GM23338 (cell line): ENCODE results near the gene RMC1. TPM values are rescaled to one million over a fixed set of nuclear protein-coding genes. Genes with fewer than 3 reads are reported as not detected.

ENCODE experiments used
- ATAC-seq: fragments of 200-7000 bp; cut with Tn5 transposase; 3 replicates; pipeline ENCODE4 v1.9.1; 2020
- DNase-seq: peaks from one replicate; pipeline ENCODE4 v3.0.0-alpha.2; 2015; ENCODE audit warnings: low spot score
- H2AFZ ChIP-seq: fragments of 200-600 bp; sonication (generic); 2 replicates; pipeline ENCODE4 v1.8.0; 2016; ENCODE audit warnings: antibody characterized with exemption, mild to moderate bottlenecking, moderate library complexity
- H3F3A ChIP-seq: fragments of 200-600 bp; sonication (generic); replicated peaks from 2 replicates; pipeline ENCODE4 v1.8.0; 2017; ENCODE audit warnings: antibody characterized with exemption, mixed run types, low read depth
- H3K27ac ChIP-seq: fragments of 200-600 bp; sonication (generic); 2 replicates; pipeline ENCODE4 v1.6.1; 2016; ENCODE audit warnings: low read depth
- H3K27me3 ChIP-seq: fragments of 200-600 bp; sonication (generic); 2 replicates; pipeline ENCODE4 v1.8.0; 2016; ENCODE audit warnings: mild to moderate bottlenecking, mixed run types, moderate library complexity; ENCODE audit not compliant: insufficient read depth
- H3K36me3 ChIP-seq: fragments of 200-600 bp; sonication (generic); 2 replicates; pipeline ENCODE4 v1.8.0; 2016; ENCODE audit warnings: mild to moderate bottlenecking; ENCODE audit not compliant: insufficient read depth
- H3K4me1 ChIP-seq: fragments of 200-600 bp; sonication (generic); 2 replicates; pipeline ENCODE4 v1.8.0; 2016; ENCODE audit warnings: mild to moderate bottlenecking, moderate library complexity; ENCODE audit not compliant: insufficient read depth
- H3K4me2 ChIP-seq: fragments of 200-600 bp; sonication (generic); 2 replicates; pipeline ENCODE4 v1.7.1; 2017; ENCODE audit warnings: mixed run types
- H3K4me3 ChIP-seq: fragments of 200-600 bp; sonication (generic); 2 replicates; pipeline ENCODE4 v1.6.1; 2016; ENCODE audit warnings: mixed run types
- H3K79me2 ChIP-seq: fragments of 200-600 bp; sonication (generic); replicated peaks from 2 replicates; pipeline ENCODE4 v1.8.0; 2017; ENCODE audit warnings: mild to moderate bottlenecking; ENCODE audit not compliant: insufficient read depth
- H3K9me2 ChIP-seq: fragments of 200-600 bp; sonication (generic); 2 replicates; pipeline ENCODE4 v1.8.0; 2017; ENCODE audit not compliant: insufficient read depth
- H4K20me1 ChIP-seq: fragments of 200-600 bp; sonication (generic); replicated peaks from 2 replicates; pipeline ENCODE4 v1.8.0; 2017; ENCODE audit warnings: mild to moderate bottlenecking; ENCODE audit not compliant: insufficient read depth
- H3K27ac Mint-ChIP-seq: 2 replicates; pipeline ENCODE4 v1.8.0; 2020; ENCODE audit warnings: inconsistent platforms, mild to moderate bottlenecking, moderate library complexity, mixed read lengths
- H3K27me3 Mint-ChIP-seq: 3 replicates; pipeline ENCODE4 v1.8.0; 2022; ENCODE audit warnings: low read depth, mild to moderate bottlenecking, moderate library complexity, mixed read lengths, inconsistent platforms; ENCODE audit not compliant: insufficient read depth, poor library complexity
- H3K36me3 Mint-ChIP-seq: 3 replicates; pipeline ENCODE4 v1.8.0; 2021; ENCODE audit warnings: low read depth, mild to moderate bottlenecking, inconsistent platforms, moderate library complexity, mixed read lengths
- H3K4me1 Mint-ChIP-seq: 3 replicates; pipeline ENCODE4 v1.8.0; 2020; ENCODE audit warnings: mild to moderate bottlenecking, inconsistent platforms, mixed read lengths
- H3K4me3 Mint-ChIP-seq: 3 replicates; pipeline ENCODE4 v1.8.0; 2021; ENCODE audit warnings: moderate library complexity, mild to moderate bottlenecking, inconsistent platforms, mixed read lengths
- H3K9me3 Mint-ChIP-seq: 3 replicates; pipeline ENCODE4 v1.8.0; 2020; ENCODE audit warnings: moderate library complexity, mild to moderate bottlenecking, inconsistent platforms, mixed read lengths
- CREB1 ChIP-seq: fragments of 250-450 bp; sonication (Bioruptor Pico); IDR thresholded peaks from 2 replicates; pipeline ENCODE4 v1.5.0; 2020; ENCODE audit warnings: low read depth, mild to moderate bottlenecking, moderate library complexity
- CTCF ChIP-seq, 2 experiments: fragments of 200-600 bp in 1 of 2; sonication (generic) in 1 of 2; conservative IDR thresholded peaks; 2 replicates each; pipeline versions ENCODE4 v1.5.1 to v1.6.1; 2016 to 2017; ENCODE audit warnings: antibody characterized with exemption in 2 of 2, low read depth in 2 of 2, mild to moderate bottlenecking in 2 of 2, moderate library complexity in 1 of 2
- POLR2AphosphoS5 ChIP-seq: IDR thresholded peaks from 2 replicates; pipeline ENCODE4 v1.6.1; 2016; ENCODE audit warnings: antibody characterized with exemption, low read depth
- REST ChIP-seq: IDR thresholded peaks from one replicate; pipeline ENCODE4 v1.6.1; 2018; ENCODE audit warnings: antibody characterized with exemption; ENCODE audit not compliant: unreplicated experiment
- ZNF114 ChIP-seq: fragments of 250-450 bp; sonication (Bioruptor Pico); IDR thresholded peaks from 2 replicates; pipeline ENCODE4 v1.5.0; 2020; ENCODE audit warnings: mild to moderate bottlenecking, moderate library complexity
- ZNF462 ChIP-seq: fragments of 250-450 bp; sonication (Bioruptor Pico); IDR thresholded peaks from 2 replicates; pipeline ENCODE4 v1.5.0; 2020; ENCODE audit warnings: mild to moderate bottlenecking, moderate library complexity
- polyA plus RNA-seq: library from polyadenylated mRNA; unstranded; fragments of >200 nt; fragmentation: Nextera tagmentation; extraction: Ambion mirVana; gene quantifications from 2 replicates; pipeline ENCODE4 v1.2.1, GENCODE V29; 2016
- total RNA-seq: library from RNA; depleted of rRNA; stranded (reverse); fragments of >200 nt; shearing (Covaris generic); gene quantifications from 2 replicates; pipeline ENCODE4 v1.2.3, GENCODE V29; 2014

The RMC1 gene
- total and polyA plus RNA-seq, 2 experiments from 2014 or later: 18.9 to 24.6 TPM

GRCh38 chr18:23550898-23551297, 47.6 kb downstream of the RMC1 start (continued):
- TF ChIP-seq ZNF462 (CRISPR knock-in tag): no peak
- TF ChIP-seq REST: no peak

- peaks cover 11% of the 10 kb centered on the region; the same call in 1 of the 2 replicates for H4K20me1 ChIP-seq
- no peaks in the 10 kb centered on the region for H3K4me1 Mint-ChIP-seq
- H3K4me3 Mint-ChIP-seq: no peak overlapping the region
- H3K27me3 Mint-ChIP-seq: peaks cover under 1% of the 10 kb centered on the region
- H3K27me3 ChIP-seq: no peaks in the 10 kb centered on the region
- DNase-seq (no peak), ATAC-seq (no peak)
- H3K4me2 ChIP-seq: no peak overlapping the region
- no peak overlapping the region for H3K27ac ChIP-seq
- no peak overlapping the region for H2AFZ ChIP-seq
- H3K27ac Mint-ChIP-seq: no peak overlapping the region
- no peaks in the 10 kb centered on the region for H3K4me1 ChIP-seq
- H3K36me3 ChIP-seq: peaks cover 50% of the 10 kb centered on the region
- H3K9me3 Mint-ChIP-seq: no peaks in the 10 kb centered on the region
- H3F3A ChIP-seq: no peaks in the 10 kb centered on the region
- H3K36me3 Mint-ChIP-seq: peaks cover 43% of the 10 kb centered on the region
- H3K4me3 ChIP-seq: no peak overlapping the region
- H3K9me2 ChIP-seq: no peaks in the 10 kb centered on the region
- no peaks in the 10 kb centered on the region; the same call in 1 of the 2 replicates for H3K79me2 ChIP-seq
- TF ChIP-seq POLR2AphosphoS5: no peak
- no peak for TF ChIP-seq REST
- no peak for TF ChIP-seq ZNF114 (CRISPR knock-in tag)
- no peak for TF ChIP-seq CTCF (conservative IDR thresholded peaks at IDR 0.05; ENCODE audit: low read depth in 2 of 2)
- TF ChIP-seq CREB1 (CRISPR knock-in tag): no peak
Observed at GRCh38 chr18:23551978-23552377, 48.7 kb downstream of the RMC1 start.
